HepG2 (cell line): ENCODE data around the gene PAPPA. TPM values are rescaled to one million over a fixed set of nuclear protein-coding genes. Genes with fewer than 3 reads are reported as not detected.

Experiments used
- ATAC-seq: fragments of 200-7000 bp; cut with Tn5 transposase; 3 replicates; pipeline ENCODE4 v1.9.1; 2020; ENCODE audit warnings: mild to moderate bottlenecking, moderate library complexity
- BruUV-seq: library from RNA; stranded (reverse); fragments of 400-500 nt; replicated peaks from 2 replicates; lab custom pipeline; 2021; lab: Mats Ljungman, UMichigan
- CTCF ChIA-PET: fragments of 300-600 bp; formaldehyde crosslinking; extraction: SDS; loops from one replicate; lab custom pipeline; 2021; ENCODE audit warnings: low total read pairs, inconsistent platforms, low intra/inter-chr PET ratio; lab: Yijun Ruan, JAX
- POLR2A ChIA-PET: fragments of 350-600 bp; sonication (Branson Sonifier 250); formaldehyde crosslinking; loops from one replicate; lab custom pipeline; 2020; ENCODE audit warnings: antibody characterized with exemption, inconsistent platforms; lab: Yijun Ruan, JAX
- DNase-seq: peaks from one replicate; pipeline ENCODE4 v3.0.0-alpha.2; 2015; ENCODE audit warnings: low spot score
- FAIRE-seq: peaks from 3 replicates; lab custom pipeline; 2011; peaks lifted over from hg19 to GRCh38; lab: Jason Lieb, UNC
- H2AFZ ChIP-seq: one replicate; pipeline ENCODE4 v1.6.1; 2011; ENCODE audit warnings: low read length, inconsistent platforms
- H3K27ac ChIP-seq: fragments of 300-600 bp; 3 replicates; pipeline ENCODE4 v1.8.0; 2011; ENCODE audit warnings: mixed run types, mild to moderate bottlenecking, mixed read lengths, low read length, inconsistent platforms; ENCODE audit not compliant: insufficient read depth; ENCODE audit errors: extremely low read length
- H3K27me3 ChIP-seq, 2 experiments: fragments of 200-600 bp in 1 of 2; 2 replicates in 1 of 2; 3 replicates in 1 of 2; pipeline versions ENCODE4 v1.6.0 to v1.8.0; 2011; ENCODE audit warnings: low read length in 2 of 2, mild to moderate bottlenecking in 2 of 2, moderate library complexity in 2 of 2, inconsistent platforms in 1 of 2; ENCODE audit not compliant: insufficient read depth in 2 of 2, control insufficient read depth in 1 of 2
- H3K36me3 ChIP-seq, 2 experiments: fragments of 200-600 bp in 1 of 2; replicated peaks in 1 of 2; 2 replicates in 1 of 2; 3 replicates in 1 of 2; pipeline versions ENCODE4 v1.5.1 to v1.8.0; 2011; ENCODE audit warnings: low read length in 2 of 2, inconsistent platforms in 1 of 2; ENCODE audit not compliant: insufficient read depth in 2 of 2, control insufficient read depth in 1 of 2
- H3K4me1 ChIP-seq: 2 replicates; pipeline ENCODE4 v1.5.1; 2012; ENCODE audit warnings: low read length, inconsistent platforms; ENCODE audit not compliant: insufficient read depth
- H3K4me2 ChIP-seq: 2 replicates; pipeline ENCODE4 v1.6.0; 2011; ENCODE audit warnings: low read depth, low read length, inconsistent platforms
- H3K4me3 ChIP-seq, 3 experiments: fragments of 200-600 bp in 1 of 3; sonication (generic), shearing (Covaris generic) in 1 of 3; replicated peaks in 1 of 3; 2 replicates each; pipeline ENCODE4 v1.5.1; 2011 to 2016; ENCODE audit warnings: low read length in 3 of 3, inconsistent platforms in 2 of 3, low read depth in 2 of 3, mild to moderate bottlenecking in 2 of 3, control low read depth in 1 of 3, mixed read lengths in 1 of 3; ENCODE audit not compliant: insufficient read depth in 1 of 3
- H3K79me2 ChIP-seq: one replicate; pipeline ENCODE4 v1.6.1; 2011; ENCODE audit warnings: low read length, inconsistent platforms; ENCODE audit not compliant: insufficient read depth
- H3K9ac ChIP-seq: 2 replicates; pipeline ENCODE4 v1.6.0; 2011; ENCODE audit warnings: mild to moderate bottlenecking, low read depth, low read length, inconsistent platforms; ENCODE audit not compliant: insufficient read depth
- H3K9me3 ChIP-seq: 2 replicates; pipeline ENCODE4 v1.5.1; 2012; ENCODE audit warnings: mild to moderate bottlenecking, low read length
- H4K20me1 ChIP-seq: 2 replicates; pipeline ENCODE4 v1.6.0; 2011; ENCODE audit warnings: inconsistent platforms, mild to moderate bottlenecking, low read length, moderate library complexity; ENCODE audit not compliant: insufficient read depth
- BCL3 ChIP-seq: sonication (generic); formaldehyde crosslinking; IDR thresholded peaks from 2 replicates; pipeline ENCODE4 v1.5.1; 2020; ENCODE audit warnings: mild to moderate bottlenecking, missing genetic modification reagents, moderate library complexity
- CERS6 ChIP-seq: sonication (generic); formaldehyde crosslinking; IDR thresholded peaks from 2 replicates; pipeline ENCODE4 v1.5.0; 2020; ENCODE audit warnings: missing genetic modification reagents
- ETS1 ChIP-seq: sonication (generic); formaldehyde crosslinking; IDR thresholded peaks from 2 replicates; pipeline ENCODE4 v1.4.0; 2020; ENCODE audit warnings: missing genetic modification reagents
- IKZF1 ChIP-seq: fragments of 450-650 bp; IDR thresholded peaks from 2 replicates; pipeline ENCODE4 v1.7.1; 2016
- KLF12 ChIP-seq: sonication (generic); formaldehyde crosslinking; IDR thresholded peaks from 2 replicates; pipeline ENCODE4 v1.4.0; 2020; ENCODE audit warnings: missing genetic modification reagents, borderline replicate concordance
- MAFF ChIP-seq: IDR thresholded peaks from 2 replicates; pipeline ENCODE4 v1.6.1; 2011; ENCODE audit warnings: low read depth, low read length, improper control_type of control experiment
- MEIS1 ChIP-seq: sonication (generic); formaldehyde crosslinking; IDR thresholded peaks from 2 replicates; pipeline ENCODE4 v1.9.0; 2021; ENCODE audit warnings: mild to moderate bottlenecking, missing genetic modification reagents, moderate library complexity, borderline replicate concordance
- NFIC ChIP-seq: IDR thresholded peaks from 2 replicates; pipeline ENCODE4 v1.6.1; 2012; ENCODE audit warnings: mild to moderate bottlenecking, low read length, inconsistent platforms
- NR2F1 ChIP-seq, 2 experiments: fragments of 450-650 bp in 1 of 2; formaldehyde crosslinking in 1 of 2; IDR thresholded peaks; 2 replicates each; pipeline versions ENCODE4 v1.5.0 to v1.6.1; 2016 to 2020; ENCODE audit warnings: mild to moderate bottlenecking in 1 of 2, missing compliant biosample characterization in 1 of 2, missing genetic modification reagents in 1 of 2, moderate library complexity in 1 of 2
- RFXANK ChIP-seq: IDR thresholded peaks from 2 replicates; pipeline ENCODE4 v1.6.1; 2016
- SMAD9 ChIP-seq: sonication (generic); formaldehyde crosslinking; IDR thresholded peaks from 2 replicates; pipeline ENCODE4 v1.5.1; 2020; ENCODE audit warnings: mild to moderate bottlenecking, missing genetic modification reagents
- SP2 ChIP-seq: sonication (generic); formaldehyde crosslinking; IDR thresholded peaks from 2 replicates; pipeline ENCODE4 v1.5.1; 2020; ENCODE audit warnings: mild to moderate bottlenecking, missing genetic modification reagents
- SYNCRIP ChIP-seq: fragments of 200-400 bp; formaldehyde crosslinking; IDR thresholded peaks from 2 replicates; pipeline ENCODE4 v1.6.1; 2018; ENCODE audit warnings: mild to moderate bottlenecking, low read depth, low read length; ENCODE audit not compliant: insufficient read depth
- TCF7L2 ChIP-seq: IDR thresholded peaks from 2 replicates; pipeline ENCODE4 v1.6.1; 2011; ENCODE audit warnings: mild to moderate bottlenecking, low read depth, low read length, moderate library complexity
- U2AF2 ChIP-seq: fragments of 200-400 bp; formaldehyde crosslinking; IDR thresholded peaks from 2 replicates; pipeline ENCODE4 v1.6.1; 2017; ENCODE audit warnings: low read depth, mild to moderate bottlenecking, low read length
- ZBTB44 ChIP-seq: sonication (generic); formaldehyde crosslinking; IDR thresholded peaks from 2 replicates; pipeline ENCODE4 v1.4.0; 2020; ENCODE audit warnings: missing genetic modification reagents
- ZNF121 ChIP-seq: sonication (generic); formaldehyde crosslinking; IDR thresholded peaks from 2 replicates; pipeline ENCODE4 v1.5.0; 2020; ENCODE audit warnings: mild to moderate bottlenecking, missing genetic modification reagents
- ZNF431 ChIP-seq: sonication (generic); formaldehyde crosslinking; IDR thresholded peaks from 2 replicates; pipeline ENCODE4 v1.9.0; 2022; ENCODE audit warnings: missing genetic modification reagents, low read depth, mild to moderate bottlenecking, borderline replicate concordance
- ZNF510 ChIP-seq: sonication (generic); formaldehyde crosslinking; IDR thresholded peaks from 2 replicates; pipeline ENCODE4 v1.4.0; 2020; ENCODE audit warnings: low read depth, mild to moderate bottlenecking, missing genetic modification reagents
- WGBS: methylation state at CpG from one replicate; pipeline ENCODE4 v1.1.6; 2017; ENCODE audit warnings: low lambda C conversion rate; 5-methylcytosine and 5-hydroxymethylcytosine counted together
- in situ Hi-C: cut with HindIII; loops from 2 replicates; pipeline ENCODE4 v1.10.0; 2017; ENCODE audit warnings: low pct_unique_long_range_greater_than_20kb; ENCODE audit not compliant: extremely low pct_ligation_motif_present
- intact Hi-C: fragments of 100-400 bp; cut with micrococcal nuclease; formaldehyde crosslinking; loops from one replicate; pipeline ENCODE4 v1.10.0; 2022; ENCODE audit not compliant: unreplicated experiment
- polyA plus RNA-seq, 8 experiments: library from polyadenylated mRNA; depleted of rRNA in 3 of 8; stranded (reverse) in 7 of 8; unstranded in 1 of 8; fragments of >200 nt; fragmentation: Illumina TruSeq in 4 of 8; extraction: Trizol in 4 of 8; gene quantifications; 2 replicates each; pipeline versions ENCODE4 v1.2.1 to v1.2.3, GENCODE V29; 2011 to 2016; ENCODE audit warnings: low read depth in 4 of 8, missing spikeins in 1 of 8, mixed read lengths in 1 of 8; ENCODE audit not compliant: insufficient read depth in 1 of 8
- total RNA-seq, 5 experiments: library from RNA; depleted of rRNA; stranded (reverse); fragments of >200 nt; fragmentation: Illumina TruSeq; extraction: Trizol; gene quantifications; 2 replicates each; pipeline ENCODE4 v1.2.3, GENCODE V29; 2016; ENCODE audit warnings: low read depth in 1 of 5
- TF ChIP-seq, protein P1 (sequence below), 2 experiments: fragments of 450-650 bp in 1 of 2; sonication (generic) in 1 of 2; formaldehyde crosslinking; IDR thresholded peaks; 2 replicates each; pipeline versions ENCODE4 v1.5.0 to v1.8.0; 2020 to 2022; ENCODE audit warnings: mild to moderate bottlenecking in 1 of 2, missing genetic modification reagents in 1 of 2

PAPPA gene
- total and polyA plus RNA-seq, 2 of the 13 experiments (the other 11 are each of a cell fraction or from before 2014, with no cell fraction given), result 0.09 to 0.11 TPM

GRCh38 chr9:116332090-116332489, 178.5 kb downstream of the PAPPA start:
- no peak for TF ChIP-seq CERS6 (CRISPR knock-in tag)
- TF ChIP-seq U2AF2, result no peak
- TF ChIP-seq BCL3 (CRISPR knock-in tag), result no peak
- TF ChIP-seq ETS1 (CRISPR knock-in tag), result no peak
- no peak for TF ChIP-seq ZNF121
- no peak for TF ChIP-seq NFIC
- no peak for TF ChIP-seq MAFF
- TF ChIP-seq RFXANK (CRISPR knock-in tag), result no peak
- no peak for TF ChIP-seq NR2F1 (CRISPR knock-in tag; IDR thresholded peaks at IDR 0.05)
- no peak for TF ChIP-seq SMAD9 (CRISPR knock-in tag)
- TF ChIP-seq IKZF1, result no peak
- TF ChIP-seq, protein P1, sequence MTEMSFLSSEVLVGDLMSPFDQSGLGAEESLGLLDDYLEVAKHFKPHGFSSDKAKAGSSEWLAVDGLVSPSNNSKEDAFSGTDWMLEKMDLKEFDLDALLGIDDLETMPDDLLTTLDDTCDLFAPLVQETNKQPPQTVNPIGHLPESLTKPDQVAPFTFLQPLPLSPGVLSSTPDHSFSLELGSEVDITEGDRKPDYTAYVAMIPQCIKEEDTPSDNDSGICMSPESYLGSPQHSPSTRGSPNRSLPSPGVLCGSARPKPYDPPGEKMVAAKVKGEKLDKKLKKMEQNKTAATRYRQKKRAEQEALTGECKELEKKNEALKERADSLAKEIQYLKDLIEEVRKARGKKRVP (CRISPR knock-in tag; IDR thresholded peaks at IDR 0.05), result no peak
- no peak for TF ChIP-seq KLF12
- TF ChIP-seq SYNCRIP, result no peak
- no peak for TF ChIP-seq TCF7L2
- no peak for TF ChIP-seq ZNF510 (CRISPR knock-in tag)
- TF ChIP-seq MEIS1, result no peak
- TF ChIP-seq SP2 (CRISPR knock-in tag), result no peak
- no peak for TF ChIP-seq ZNF431 (CRISPR knock-in tag)
- no peak for TF ChIP-seq ZBTB44 (CRISPR knock-in tag)
- Histone ChIP-seq H4K20me1 (no peaks in the 10 kb centered on the region), H3K4me2 (no peak overlapping the region), H3K36me3 (no peaks in the 10 kb centered on the region), H3K79me2 (no peaks in the 10 kb centered on the region), H3K27ac (no peak overlapping the region), H3K9ac (no peak overlapping the region), H3K9me3 (no peaks in the 10 kb centered on the region), H2AFZ (no peak overlapping the region), H3K4me1 (peaks cover 31% of the 10 kb centered on the region), H3K4me3 (no peak overlapping the region), H3K27me3 (peaks cover 0 to 14% of the 10 kb centered on the region in 2 experiments; a peak in 1 of 5 replicates)
- CTCF ChIA-PET, result no interaction called here
- WGBS, result 67% methylated on average over 4 of the region's 6 CpGs
- intact Hi-C loops (loop anchor here (10.0 kb wide), 1 partner anchor 133 kb away; no protein-coding TSS in a partner anchor), in situ Hi-C loops (loop anchor here (25.0 kb wide), 1 partner anchor 230 kb away; no protein-coding TSS in a partner anchor)
- FAIRE-seq (no peak), ATAC-seq (no peak), DNase-seq (no peak)
- no TSS peak for BruUV-seq
- POLR2A ChIA-PET, result no interaction called here
